ENCODE measurements around the gene MBD2. TPM values are rescaled to one million over a fixed set of nuclear protein-coding genes. Genes with fewer than 3 reads are reported as not detected.
"Not testable (repeated sequence)": the region's sequence is repeated elsewhere in the genome, so short reads cannot be mapped to it uniquely, and the experiment has no call there.

MBD2 gene
- total RNA-seq, 6 experiments from 2014 or later: 84.8 to 104 (median 88.9) TPM

DNA sequence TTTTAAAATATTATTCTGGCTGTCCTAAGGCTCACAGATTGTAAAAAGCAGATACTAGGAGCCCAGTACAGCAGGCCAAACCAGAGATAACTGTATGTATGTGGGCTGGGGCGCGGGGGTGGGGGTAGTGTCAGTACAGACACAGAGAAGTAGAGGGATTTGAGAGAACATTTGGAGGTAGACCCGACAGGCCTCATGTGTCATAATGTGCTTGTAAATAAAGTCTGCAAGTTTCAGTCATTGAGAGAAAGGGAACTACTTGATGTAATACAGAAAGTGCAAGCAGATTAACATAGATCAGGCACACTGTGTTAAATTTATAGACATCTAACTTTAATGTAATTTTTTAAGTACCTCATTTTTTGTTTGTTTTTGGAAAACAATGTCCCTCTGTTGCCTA, 37.4 kb upstream of the MBD2 start:
- DNase-seq: no peak
- no peaks in the 10 kb centered on the region for H3K36me3 Mint-ChIP-seq (ENCODE audit: low read depth)
- H3K4me1 Mint-ChIP-seq (ENCODE audit: low read depth): peaks cover 15% of the 10 kb centered on the region
- no peak overlapping the region for H3K27ac Mint-ChIP-seq
- H3K27me3 Mint-ChIP-seq (ENCODE audit: insufficient read depth): no peaks in the 10 kb centered on the region
- TF ChIP-seq, protein P1, sequence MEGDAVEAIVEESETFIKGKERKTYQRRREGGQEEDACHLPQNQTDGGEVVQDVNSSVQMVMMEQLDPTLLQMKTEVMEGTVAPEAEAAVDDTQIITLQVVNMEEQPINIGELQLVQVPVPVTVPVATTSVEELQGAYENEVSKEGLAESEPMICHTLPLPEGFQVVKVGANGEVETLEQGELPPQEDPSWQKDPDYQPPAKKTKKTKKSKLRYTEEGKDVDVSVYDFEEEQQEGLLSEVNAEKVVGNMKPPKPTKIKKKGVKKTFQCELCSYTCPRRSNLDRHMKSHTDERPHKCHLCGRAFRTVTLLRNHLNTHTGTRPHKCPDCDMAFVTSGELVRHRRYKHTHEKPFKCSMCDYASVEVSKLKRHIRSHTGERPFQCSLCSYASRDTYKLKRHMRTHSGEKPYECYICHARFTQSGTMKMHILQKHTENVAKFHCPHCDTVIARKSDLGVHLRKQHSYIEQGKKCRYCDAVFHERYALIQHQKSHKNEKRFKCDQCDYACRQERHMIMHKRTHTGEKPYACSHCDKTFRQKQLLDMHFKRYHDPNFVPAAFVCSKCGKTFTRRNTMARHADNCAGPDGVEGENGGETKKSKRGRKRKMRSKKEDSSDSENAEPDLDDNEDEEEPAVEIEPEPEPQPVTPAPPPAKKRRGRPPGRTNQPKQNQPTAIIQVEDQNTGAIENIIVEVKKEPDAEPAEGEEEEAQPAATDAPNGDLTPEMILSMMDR (IDR thresholded peaks at IDR 0.05): no peak
- no peak overlapping the region for H3K4me3 Mint-ChIP-seq
- H3K9me3 Mint-ChIP-seq: no peaks in the 10 kb centered on the region

DNA sequence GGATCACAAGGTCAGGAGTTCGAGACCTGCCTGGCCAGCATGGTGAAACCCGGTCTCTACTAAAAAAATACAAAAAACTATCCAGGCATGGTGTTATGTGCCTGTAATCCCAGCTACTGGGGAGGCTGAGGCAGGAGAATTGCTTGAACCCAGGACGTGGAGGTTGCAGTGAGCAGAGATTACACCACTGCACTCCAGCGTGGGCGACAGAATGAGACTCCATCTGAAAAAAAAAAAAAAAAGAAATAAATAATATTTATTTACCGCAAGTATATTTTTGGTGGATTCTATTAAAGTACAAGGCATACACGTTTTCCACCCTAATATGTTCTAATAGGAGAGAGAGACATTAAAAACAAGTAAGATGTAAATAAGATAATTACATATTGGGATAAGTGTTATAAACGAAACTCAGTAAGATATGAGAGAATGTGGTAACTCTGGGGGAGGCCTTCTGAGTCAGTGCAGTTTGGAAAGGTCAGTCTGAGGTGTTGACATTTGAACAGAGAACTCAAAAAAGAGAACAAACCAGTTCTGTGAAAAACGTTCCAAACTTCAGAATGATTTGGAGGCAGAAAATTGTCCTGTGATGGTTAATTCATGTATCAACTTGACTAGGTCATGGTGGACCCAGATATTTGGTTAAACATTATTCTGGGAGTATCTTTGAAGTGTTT, 36.1 kb upstream of the MBD2 start:
- Mint-ChIP-seq H3K27me3 (ENCODE audit: insufficient read depth) (no peaks in the 10 kb centered on the region), H3K4me1 (ENCODE audit: low read depth) (peaks cover 16% of the 10 kb centered on the region), H3K27ac (no peak overlapping the region), H3K4me3 (no peak overlapping the region), H3K36me3 (ENCODE audit: low read depth) (no peaks in the 10 kb centered on the region), H3K9me3 (no peaks in the 10 kb centered on the region)
- TF ChIP-seq, protein P1 (IDR thresholded peaks at IDR 0.05): no peak
- DNase-seq: no peak

DNA sequence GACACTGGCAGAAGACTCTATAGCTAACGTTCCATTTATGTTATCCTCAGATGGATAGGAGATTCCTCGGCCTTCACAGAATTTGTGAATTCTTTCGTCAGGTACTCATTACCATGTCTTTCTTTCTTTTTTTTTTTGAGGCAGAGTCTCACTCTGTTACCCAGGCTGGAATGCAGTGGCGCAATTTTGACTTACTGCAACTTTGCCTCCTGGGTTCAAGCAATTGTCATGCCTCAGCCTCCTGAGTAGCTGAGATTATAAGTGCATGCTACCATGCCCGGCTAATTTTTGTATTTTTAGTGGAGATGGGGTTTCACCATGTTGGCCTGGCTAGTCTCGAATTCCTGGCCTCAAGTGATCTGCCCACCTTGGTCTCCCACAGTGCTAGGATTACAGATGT, 33.3 kb upstream of the MBD2 start:
- H3K4me1 Mint-ChIP-seq (ENCODE audit: low read depth): peaks cover 27% of the 10 kb centered on the region
- DNase-seq; H3K27ac Mint-ChIP-seq; H3K9me3 Mint-ChIP-seq; H3K27me3 Mint-ChIP-seq (ENCODE audit: insufficient read depth); H3K4me3 Mint-ChIP-seq; H3K36me3 Mint-ChIP-seq (ENCODE audit: low read depth): not testable (repeated sequence)

DNA sequence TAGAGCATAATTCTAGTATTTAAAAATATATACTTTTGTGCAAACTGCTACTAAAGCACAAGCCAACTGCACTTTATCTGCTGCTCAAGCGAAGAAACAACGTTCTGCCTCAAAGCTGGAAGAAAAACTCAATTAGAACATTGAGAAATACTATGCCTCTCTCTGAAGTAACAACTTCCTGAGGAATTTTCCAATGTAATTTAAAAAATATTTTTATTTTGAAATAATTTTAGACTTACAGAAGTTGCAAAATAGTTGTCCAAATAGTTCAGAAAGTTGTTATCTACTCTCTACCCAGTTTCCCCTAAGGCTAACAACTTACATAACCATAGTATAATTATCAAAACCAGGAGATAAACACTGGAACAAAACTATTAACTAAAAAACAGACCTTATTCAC, 32.5 kb upstream of the MBD2 start:
- DNase-seq: no peak
- Mint-ChIP-seq H3K36me3 (ENCODE audit: low read depth) (no peaks in the 10 kb centered on the region), H3K9me3 (no peaks in the 10 kb centered on the region), H3K27ac (no peak overlapping the region), H3K4me1 (ENCODE audit: low read depth) (peaks cover 27% of the 10 kb centered on the region), H3K4me3 (no peak overlapping the region), H3K27me3 (ENCODE audit: insufficient read depth) (peaks cover 3% of the 10 kb centered on the region; the same call in 1 of the 2 replicates)
- TF ChIP-seq, protein P1 (IDR thresholded peaks at IDR 0.05): no peak

DNA sequence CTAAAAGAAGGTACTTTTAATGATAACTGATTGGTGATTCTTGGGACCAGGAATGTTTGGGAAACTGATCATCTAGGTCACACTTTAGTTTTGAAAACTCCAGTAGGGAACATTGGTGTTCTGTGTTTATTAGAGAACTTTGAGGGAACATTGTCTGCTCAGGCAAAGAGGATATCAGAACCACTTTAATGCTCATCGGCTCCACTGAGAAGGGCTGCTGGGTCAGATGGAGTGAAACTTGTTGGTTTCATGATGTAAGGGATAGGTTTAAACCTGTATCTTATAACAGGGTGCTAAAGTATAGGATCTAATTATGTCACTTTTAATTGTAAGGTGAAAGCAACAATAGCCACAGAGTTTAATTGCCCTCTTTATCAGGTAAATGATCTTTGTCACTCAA, 30.7 kb upstream of the MBD2 start:
- Mint-ChIP-seq H3K9me3 (no peaks in the 10 kb centered on the region), H3K27me3 (ENCODE audit: insufficient read depth) (peaks cover 3% of the 10 kb centered on the region; the same call in 1 of the 2 replicates), H3K27ac (no peak overlapping the region), H3K4me3 (no peak overlapping the region), H3K4me1 (ENCODE audit: low read depth) (peaks cover 22% of the 10 kb centered on the region), H3K36me3 (ENCODE audit: low read depth) (no peaks in the 10 kb centered on the region)
- TF ChIP-seq, protein P1 (IDR thresholded peaks at IDR 0.05): no peak
- DNase-seq: no peak

DNA sequence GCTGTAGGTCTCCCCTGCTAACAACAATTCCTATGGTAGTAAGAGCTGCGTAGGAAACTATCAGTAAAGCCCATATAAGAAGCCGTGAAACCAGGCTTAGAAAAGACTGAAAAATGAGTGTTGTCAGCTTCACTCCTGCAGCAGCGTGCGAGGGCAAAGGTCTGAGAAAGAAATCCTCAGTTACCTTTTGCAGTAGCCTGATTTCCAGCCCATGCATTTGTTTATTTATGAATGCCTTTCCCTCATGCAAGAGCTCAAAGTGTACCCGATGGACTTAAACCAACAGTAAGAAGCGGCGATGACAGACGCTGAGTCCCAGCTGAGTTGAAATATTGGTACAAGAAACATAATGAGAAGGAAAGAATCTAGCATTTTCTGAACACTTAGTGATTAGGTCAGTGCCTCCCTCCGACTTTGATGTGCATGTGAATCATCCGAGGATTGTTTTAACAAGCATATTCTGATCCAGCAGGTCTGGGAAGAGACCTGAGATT, 29.8 kb upstream of the MBD2 start:
- peak; percentile 7 for DNase-seq
- H3K9me3 Mint-ChIP-seq: no peaks in the 10 kb centered on the region
- H3K27me3 Mint-ChIP-seq (ENCODE audit: insufficient read depth): peaks cover 3% of the 10 kb centered on the region; the same call in 1 of the 2 replicates
- peaks cover 22% of the 10 kb centered on the region for H3K4me1 Mint-ChIP-seq (ENCODE audit: low read depth)
- TF ChIP-seq, protein P1 (IDR thresholded peaks at IDR 0.05): no peak
- no peaks in the 10 kb centered on the region for H3K36me3 Mint-ChIP-seq (ENCODE audit: low read depth)
- H3K4me3 Mint-ChIP-seq: peak overlapping the region; percentile 55
- no peak overlapping the region for H3K27ac Mint-ChIP-seq

Measured in HFFc6 (cell line).